Natural killer cell (primary cell): Measurements from ENCODE around the gene LAGE3. TPM values are rescaled to one million over a fixed set of nuclear protein-coding genes. Genes with fewer than 3 reads are reported as not detected.

Experiments
- ATAC-seq, 3 donors: fragments of 150-1000 bp in 2 of 3; fragments of 200-7000 bp in 1 of 3; cut with Tn5 transposase; 1 replicate in 1 of 3; 2 replicates in 2 of 3; pipeline ENCODE4 v1.10.0; 2021; ENCODE audit warnings: mild to moderate bottlenecking in 2 of 3, moderate library complexity in 2 of 3
- DNase-seq, 2 donors: peaks; one replicate each; pipeline versions ENCODE4 v3.0.0 to v3.0.0-alpha.2; 2013 to 2021; ENCODE audit warnings: mixed read lengths in 1 of 2
- H3K27ac ChIP-seq: one replicate; pipeline ENCODE4 v1.5.1; 2013; ENCODE audit warnings: mild to moderate bottlenecking, low read length
- H3K27me3 ChIP-seq: one replicate; pipeline ENCODE4 v1.6.1; 2013; ENCODE audit warnings: low read length; ENCODE audit not compliant: control insufficient read depth, insufficient read depth
- H3K36me3 ChIP-seq: one replicate; pipeline ENCODE4 v1.6.1; 2013; ENCODE audit warnings: low read length; ENCODE audit not compliant: control insufficient read depth, insufficient read depth
- H3K4me1 ChIP-seq: one replicate; pipeline ENCODE4 v1.6.1; 2013; ENCODE audit warnings: low read length; ENCODE audit not compliant: control insufficient read depth, insufficient read depth
- H3K4me3 ChIP-seq: one replicate; pipeline ENCODE4 v1.5.1; 2013; ENCODE audit warnings: low read length
- H3K9me3 ChIP-seq: one replicate; pipeline ENCODE4 v1.6.1; 2013; ENCODE audit warnings: low read length; ENCODE audit not compliant: control insufficient read depth, insufficient read depth
- H3K27ac Mint-ChIP-seq, 2 donors: one replicate each; pipeline ENCODE4 v1.8.0; 2022; ENCODE audit warnings: mild to moderate bottlenecking in 2 of 2, mixed read lengths in 2 of 2, moderate library complexity in 1 of 2
- H3K27me3 Mint-ChIP-seq, 2 donors: one replicate each; pipeline ENCODE4 v1.8.0; 2022; ENCODE audit warnings: low read depth in 2 of 2, mixed read lengths in 2 of 2
- H3K36me3 Mint-ChIP-seq: one replicate; pipeline ENCODE4 v1.8.0; 2022; ENCODE audit warnings: mixed read lengths
- H3K4me1 Mint-ChIP-seq, 2 donors: one replicate each; pipeline ENCODE4 v1.8.0; 2022; ENCODE audit warnings: mixed read lengths in 2 of 2
- H3K4me3 Mint-ChIP-seq: one replicate; pipeline ENCODE4 v1.8.0; 2022; ENCODE audit warnings: mild to moderate bottlenecking, moderate library complexity, mixed read lengths
- H3K9me3 Mint-ChIP-seq, 2 donors: one replicate each; pipeline ENCODE4 v1.8.0; 2022; ENCODE audit warnings: mixed read lengths in 2 of 2
- WGBS: methylation state at CpG from one replicate; pipeline ENCODE4 v1.1.7; 2013; ENCODE audit warnings: missing lambda C conversion rate; ENCODE audit not compliant: insufficient coverage; 5-methylcytosine and 5-hydroxymethylcytosine counted together
- intact Hi-C: fragments of 100-400 bp; cut with micrococcal nuclease; formaldehyde crosslinking; loops from one replicate; pipeline ENCODE4 v1.14.2; 2022
- total RNA-seq, 4 donors: library from RNA; stranded (reverse); fragments of 120-200 nt in 1 of 4; gene quantifications; one replicate each; pipeline versions ENCODE4 v1.2.3 to v1.2.4, GENCODE V29; 2013 to 2022
- TF ChIP-seq, protein P1 (sequence below): fragments of 200-600 bp; IDR thresholded peaks from one replicate; pipeline ENCODE4 v1.8.0; 2022; ENCODE audit warnings: antibody characterized with exemption

Gene LAGE3
- total RNA-seq, 3 donors from 2014 or later (not counting 1 experiment from before 2014, with no cell fraction given) = 10.8 to 12.5 (median 10.9) TPM

DNA sequence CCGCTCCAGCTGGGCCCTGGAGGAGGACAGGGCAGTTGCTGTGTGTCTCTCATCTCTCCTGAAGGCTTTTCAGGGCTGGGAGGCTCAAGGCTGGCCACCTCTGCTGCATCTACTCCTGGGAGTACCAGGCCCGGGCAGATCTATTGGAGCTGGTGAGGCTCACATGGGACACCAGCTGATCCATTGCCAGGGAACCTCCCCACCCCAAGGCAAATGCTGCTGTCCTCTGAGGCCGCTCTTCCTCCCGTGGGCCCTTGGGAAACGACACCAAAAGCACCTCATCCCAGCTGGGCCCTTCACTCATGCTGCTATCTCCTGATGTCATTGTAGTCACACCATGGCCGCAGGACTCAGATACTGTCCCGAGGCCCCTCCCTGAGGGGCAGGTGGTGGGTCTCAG, 3.7 kb upstream of the LAGE3 start:
- H3K4me1 ChIP-seq = peaks cover 49% of the 10 kb centered on the region
- no peak overlapping the region for H3K27ac Mint-ChIP-seq

DNA sequence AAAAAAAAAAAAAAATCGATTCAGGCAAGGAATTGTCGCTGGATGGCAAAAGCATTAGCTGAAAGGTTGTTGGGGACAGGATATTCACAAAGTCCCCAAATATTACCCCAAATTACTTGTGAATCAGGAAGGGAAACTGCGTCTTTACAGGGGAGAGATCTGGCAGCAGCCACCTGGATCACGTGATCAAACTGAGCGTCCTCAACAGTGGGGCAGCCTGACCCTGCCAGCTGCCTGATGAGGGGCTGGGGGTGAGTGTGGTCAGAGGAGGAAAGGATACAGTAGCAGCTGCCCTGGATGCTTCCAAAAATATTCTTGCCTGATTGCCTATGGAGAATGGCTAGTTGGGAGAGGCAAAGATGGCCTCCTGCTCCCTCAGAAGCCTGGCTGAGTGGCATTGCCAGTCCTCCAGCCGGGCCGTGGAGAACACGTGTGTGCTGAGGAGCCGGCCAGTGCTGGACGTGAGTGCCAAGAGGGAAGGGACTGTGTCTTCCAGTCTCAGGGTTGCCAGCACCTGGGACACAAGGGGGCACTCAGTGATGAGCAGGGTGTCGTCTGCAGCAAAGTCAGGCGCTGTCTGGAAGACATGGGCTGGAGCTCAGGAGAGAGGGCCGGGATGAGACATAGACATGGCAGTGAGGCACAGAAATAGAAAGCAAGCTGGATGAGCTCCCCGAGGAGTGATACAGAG, 3.0 kb upstream of the LAGE3 start:
- peaks cover 42% of the 10 kb centered on the region for H3K4me1 ChIP-seq
- no peak overlapping the region for H3K27ac ChIP-seq
- no peak overlapping the region for H3K4me3 ChIP-seq
- no peaks in the 10 kb centered on the region for H3K9me3 Mint-ChIP-seq
- H3K27me3 ChIP-seq = no peaks in the 10 kb centered on the region
- H3K36me3 Mint-ChIP-seq = no peaks in the 10 kb centered on the region
- TF ChIP-seq, protein P1, sequence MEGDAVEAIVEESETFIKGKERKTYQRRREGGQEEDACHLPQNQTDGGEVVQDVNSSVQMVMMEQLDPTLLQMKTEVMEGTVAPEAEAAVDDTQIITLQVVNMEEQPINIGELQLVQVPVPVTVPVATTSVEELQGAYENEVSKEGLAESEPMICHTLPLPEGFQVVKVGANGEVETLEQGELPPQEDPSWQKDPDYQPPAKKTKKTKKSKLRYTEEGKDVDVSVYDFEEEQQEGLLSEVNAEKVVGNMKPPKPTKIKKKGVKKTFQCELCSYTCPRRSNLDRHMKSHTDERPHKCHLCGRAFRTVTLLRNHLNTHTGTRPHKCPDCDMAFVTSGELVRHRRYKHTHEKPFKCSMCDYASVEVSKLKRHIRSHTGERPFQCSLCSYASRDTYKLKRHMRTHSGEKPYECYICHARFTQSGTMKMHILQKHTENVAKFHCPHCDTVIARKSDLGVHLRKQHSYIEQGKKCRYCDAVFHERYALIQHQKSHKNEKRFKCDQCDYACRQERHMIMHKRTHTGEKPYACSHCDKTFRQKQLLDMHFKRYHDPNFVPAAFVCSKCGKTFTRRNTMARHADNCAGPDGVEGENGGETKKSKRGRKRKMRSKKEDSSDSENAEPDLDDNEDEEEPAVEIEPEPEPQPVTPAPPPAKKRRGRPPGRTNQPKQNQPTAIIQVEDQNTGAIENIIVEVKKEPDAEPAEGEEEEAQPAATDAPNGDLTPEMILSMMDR = no peak
- no peaks in the 10 kb centered on the region for H3K9me3 ChIP-seq
- H3K36me3 ChIP-seq = peaks cover 13% of the 10 kb centered on the region
- H3K4me1 Mint-ChIP-seq = peaks cover 0 to 14% of the 10 kb centered on the region in 2 donors
- ATAC-seq (no peak), DNase-seq (no peak)
- H3K27ac Mint-ChIP-seq = no peak overlapping the region
- H3K27me3 Mint-ChIP-seq = no peaks in the 10 kb centered on the region
- WGBS = 90% methylated on average over 12 of the region's 14 CpGs
- intact Hi-C loops = no loop called here
- H3K4me3 Mint-ChIP-seq = no peak overlapping the region

More for the DNA sequence above, 3.7 kb upstream of the LAGE3 start:
- intact Hi-C loops = no loop called here
- H3K4me3 Mint-ChIP-seq = no peak overlapping the region
- no peaks in the 10 kb centered on the region for H3K27me3 ChIP-seq
- no peak overlapping the region for H3K4me3 ChIP-seq
- peaks cover 3 to 17% of the 10 kb centered on the region in 2 donors for H3K4me1 Mint-ChIP-seq
- H3K9me3 Mint-ChIP-seq = no peaks in the 10 kb centered on the region
- no peaks in the 10 kb centered on the region for H3K27me3 Mint-ChIP-seq
- H3K36me3 ChIP-seq = peaks cover 16% of the 10 kb centered on the region
- H3K36me3 Mint-ChIP-seq = no peaks in the 10 kb centered on the region
- DNase-seq (no peak), ATAC-seq (no peak)
- TF ChIP-seq, protein P1 = no peak
- H3K9me3 ChIP-seq = no peaks in the 10 kb centered on the region
- no peak overlapping the region for H3K27ac ChIP-seq
- WGBS = 88% methylated on average over 7 of the region's 7 CpGs

DNA sequence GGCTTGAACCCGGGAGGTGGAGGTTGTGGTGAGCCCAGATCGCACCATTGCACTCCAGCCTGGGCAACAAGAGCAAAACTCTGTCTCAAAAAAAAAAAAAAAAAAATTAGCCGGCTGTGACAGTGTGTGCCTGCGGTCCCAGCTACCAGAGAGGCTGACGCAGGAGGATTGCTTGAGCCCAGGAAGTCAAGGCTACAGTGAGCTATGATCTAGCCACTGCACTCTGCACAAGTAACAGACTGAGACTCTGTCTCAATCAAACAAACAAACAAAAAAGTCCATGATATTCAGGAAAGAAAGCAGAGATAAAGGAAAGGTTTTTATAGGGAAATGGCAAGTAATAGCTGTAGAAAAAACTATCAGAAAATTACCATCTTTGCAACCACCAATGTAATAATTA, 2.1 kb upstream of the LAGE3 start:
- 100% methylated on average over 1 of the region's 5 CpGs for WGBS
- H3K9me3 Mint-ChIP-seq = no peaks in the 10 kb centered on the region
- H3K27ac ChIP-seq = no peak overlapping the region
- ATAC-seq (no peak), DNase-seq (no peak)
- TF ChIP-seq, protein P1 = no peak
- H3K27me3 ChIP-seq = no peaks in the 10 kb centered on the region
- H3K4me3 Mint-ChIP-seq = no peak overlapping the region
- H3K4me1 ChIP-seq = peaks cover 38% of the 10 kb centered on the region
- peaks cover 0 to 12% of the 10 kb centered on the region in 2 donors for H3K4me1 Mint-ChIP-seq
- H3K4me3 ChIP-seq = no peak overlapping the region
- H3K27ac Mint-ChIP-seq = no peak overlapping the region
- H3K36me3 ChIP-seq = peaks cover 13% of the 10 kb centered on the region
- intact Hi-C loops = no loop called here
- H3K27me3 Mint-ChIP-seq = no peaks in the 10 kb centered on the region
- no peaks in the 10 kb centered on the region for H3K36me3 Mint-ChIP-seq
- H3K9me3 ChIP-seq = no peaks in the 10 kb centered on the region
